Measurements from ENCODE around the gene RBM4B.

GRCh38 chr11:66720899-66721470, 43.3 kb upstream of the RBM4B start:
- no peak for TF ChIP-seq EZH2phosphoT487 (IDR thresholded peaks at IDR 0.05; ENCODE audit: borderline replicate concordance)
- TF ChIP-seq, protein P1, sequence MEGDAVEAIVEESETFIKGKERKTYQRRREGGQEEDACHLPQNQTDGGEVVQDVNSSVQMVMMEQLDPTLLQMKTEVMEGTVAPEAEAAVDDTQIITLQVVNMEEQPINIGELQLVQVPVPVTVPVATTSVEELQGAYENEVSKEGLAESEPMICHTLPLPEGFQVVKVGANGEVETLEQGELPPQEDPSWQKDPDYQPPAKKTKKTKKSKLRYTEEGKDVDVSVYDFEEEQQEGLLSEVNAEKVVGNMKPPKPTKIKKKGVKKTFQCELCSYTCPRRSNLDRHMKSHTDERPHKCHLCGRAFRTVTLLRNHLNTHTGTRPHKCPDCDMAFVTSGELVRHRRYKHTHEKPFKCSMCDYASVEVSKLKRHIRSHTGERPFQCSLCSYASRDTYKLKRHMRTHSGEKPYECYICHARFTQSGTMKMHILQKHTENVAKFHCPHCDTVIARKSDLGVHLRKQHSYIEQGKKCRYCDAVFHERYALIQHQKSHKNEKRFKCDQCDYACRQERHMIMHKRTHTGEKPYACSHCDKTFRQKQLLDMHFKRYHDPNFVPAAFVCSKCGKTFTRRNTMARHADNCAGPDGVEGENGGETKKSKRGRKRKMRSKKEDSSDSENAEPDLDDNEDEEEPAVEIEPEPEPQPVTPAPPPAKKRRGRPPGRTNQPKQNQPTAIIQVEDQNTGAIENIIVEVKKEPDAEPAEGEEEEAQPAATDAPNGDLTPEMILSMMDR (conservative IDR thresholded peaks at IDR 0.05; ENCODE audit: low read length), result no peak

Measured in Loucy (cell line).